A673 (cell line): Measurements from ENCODE around the gene TTC39A.

Experiments used
- EZH2 ChIP-seq: fragments of 200-600 bp; sonication (generic); IDR thresholded peaks from 2 replicates; pipeline ENCODE4 v1.6.1; 2017; ENCODE audit warnings: borderline replicate concordance, low read depth, mild to moderate bottlenecking, mixed read lengths, antibody characterized with exemption, low read length; ENCODE audit not compliant: poor library complexity, severe bottlenecking
- TF ChIP-seq, protein P1 (sequence below): fragments of 300-800, 200-600 bp; sonication (generic); conservative IDR thresholded peaks from 2 replicates; pipeline ENCODE4 v1.5.1; 2017; ENCODE audit warnings: low read depth, mild to moderate bottlenecking, antibody characterized with exemption, low read length, moderate library complexity, mixed read lengths

DNA sequence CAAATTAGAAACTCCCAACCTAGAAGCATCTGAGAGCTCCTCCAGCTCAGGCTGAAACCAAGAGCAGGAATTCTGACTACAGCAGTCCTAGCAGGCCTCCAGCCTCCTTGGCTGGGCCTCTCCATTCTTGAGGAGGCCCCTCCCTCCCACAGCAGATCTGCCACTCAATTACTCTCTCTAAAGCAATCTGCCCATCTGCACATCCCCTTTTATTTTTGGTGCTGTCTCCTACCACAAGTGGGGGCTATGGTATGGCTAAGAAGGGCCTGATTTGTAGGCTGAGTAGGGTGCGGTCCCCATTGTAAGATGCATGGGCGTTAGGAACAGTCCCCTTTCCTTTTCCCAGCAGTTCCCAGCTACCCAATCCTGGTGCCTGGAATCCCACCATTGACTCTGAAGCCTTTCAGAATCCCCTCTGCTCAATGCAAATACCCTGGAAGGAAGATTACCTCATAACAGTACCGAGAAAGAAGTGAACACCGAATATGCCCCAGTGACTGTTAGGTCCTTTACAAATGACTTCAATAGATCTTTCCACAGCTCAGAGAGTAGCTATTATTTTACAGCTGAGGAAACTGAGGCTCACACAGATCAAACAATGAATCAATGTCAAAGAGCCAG lies 11.6 kb upstream of the TTC39A start:
- TF ChIP-seq, protein P1, sequence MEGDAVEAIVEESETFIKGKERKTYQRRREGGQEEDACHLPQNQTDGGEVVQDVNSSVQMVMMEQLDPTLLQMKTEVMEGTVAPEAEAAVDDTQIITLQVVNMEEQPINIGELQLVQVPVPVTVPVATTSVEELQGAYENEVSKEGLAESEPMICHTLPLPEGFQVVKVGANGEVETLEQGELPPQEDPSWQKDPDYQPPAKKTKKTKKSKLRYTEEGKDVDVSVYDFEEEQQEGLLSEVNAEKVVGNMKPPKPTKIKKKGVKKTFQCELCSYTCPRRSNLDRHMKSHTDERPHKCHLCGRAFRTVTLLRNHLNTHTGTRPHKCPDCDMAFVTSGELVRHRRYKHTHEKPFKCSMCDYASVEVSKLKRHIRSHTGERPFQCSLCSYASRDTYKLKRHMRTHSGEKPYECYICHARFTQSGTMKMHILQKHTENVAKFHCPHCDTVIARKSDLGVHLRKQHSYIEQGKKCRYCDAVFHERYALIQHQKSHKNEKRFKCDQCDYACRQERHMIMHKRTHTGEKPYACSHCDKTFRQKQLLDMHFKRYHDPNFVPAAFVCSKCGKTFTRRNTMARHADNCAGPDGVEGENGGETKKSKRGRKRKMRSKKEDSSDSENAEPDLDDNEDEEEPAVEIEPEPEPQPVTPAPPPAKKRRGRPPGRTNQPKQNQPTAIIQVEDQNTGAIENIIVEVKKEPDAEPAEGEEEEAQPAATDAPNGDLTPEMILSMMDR = peak; percentile 64
- TF ChIP-seq EZH2 = no peak
